ENCODE results near the gene GFY.

The GFY gene, protein sequence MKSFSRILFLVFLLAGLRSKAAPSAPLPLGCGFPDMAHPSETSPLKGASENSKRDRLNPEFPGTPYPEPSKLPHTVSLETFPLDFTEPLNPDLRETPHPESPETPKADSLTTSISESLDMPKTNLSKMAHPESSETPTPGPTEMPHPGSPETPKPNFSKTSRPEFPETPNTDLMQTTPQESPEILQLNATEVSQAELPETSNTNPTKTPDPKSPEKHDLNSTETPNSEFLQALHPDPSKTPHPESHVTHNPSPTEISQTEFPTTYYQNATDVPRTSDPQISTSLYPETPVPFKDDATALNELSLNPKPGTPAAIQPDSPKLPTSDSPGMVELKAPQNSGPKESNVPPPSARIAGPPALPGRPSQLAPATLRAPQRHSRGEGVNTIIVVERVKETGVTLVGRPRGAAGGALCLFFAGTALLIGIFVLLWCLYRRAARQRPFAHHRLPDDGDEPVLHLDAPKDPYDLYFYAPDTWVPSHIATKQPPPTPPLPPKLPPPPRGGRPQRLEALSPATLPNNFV

DNA sequence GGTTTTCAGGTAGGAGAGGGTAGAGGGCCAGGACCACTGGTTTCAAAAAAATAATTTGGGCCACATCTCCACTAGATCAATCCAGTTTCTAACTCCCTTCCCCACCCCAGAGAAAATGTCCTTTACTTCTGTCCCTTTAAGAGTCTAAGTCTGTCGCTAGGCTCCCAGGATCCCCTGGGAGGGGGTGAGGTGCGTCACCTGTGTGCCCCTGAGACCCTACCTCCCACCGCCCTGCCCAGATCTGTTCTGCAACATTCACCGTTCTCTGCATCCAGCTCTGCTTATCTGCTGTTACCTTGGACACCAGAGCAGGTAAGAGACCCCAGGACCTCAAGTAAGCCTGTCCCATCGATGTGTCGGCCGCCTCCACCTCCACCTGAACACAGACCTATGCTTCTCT, at the start of gene GFY:
Gene GFY, plus strand, starts transcription at position 211 of the 400 bp plus-strand sequence. CDS start 1,043 bp downstream, outside the sequence.
- in situ Hi-C loops (cut with MboI; ENCODE audit: low sequenced_read_pairs), result no loop called here

DNA sequence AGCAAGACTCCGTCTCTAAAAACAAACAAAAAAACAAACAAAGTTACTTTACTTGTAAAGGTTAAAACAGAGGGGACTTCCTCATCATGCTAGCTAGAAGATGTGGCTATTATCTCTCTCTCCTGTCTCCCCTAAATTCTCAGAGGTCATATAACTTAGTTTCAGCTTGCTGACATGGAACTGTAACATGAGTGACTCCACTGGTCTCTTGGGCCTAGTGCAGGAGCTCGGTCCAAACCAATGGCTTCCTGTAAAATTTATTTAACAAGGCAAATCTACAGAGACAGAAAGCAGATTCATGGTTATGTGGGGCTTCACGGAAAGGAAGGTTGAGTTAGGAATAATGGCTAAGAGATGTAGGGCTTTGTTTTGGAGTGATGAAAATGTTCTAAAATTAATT, 46.7 kb upstream of the GFY start:
- in situ Hi-C loops (cut with MboI; ENCODE audit: low sequenced_read_pairs), result no loop called here

DNA sequence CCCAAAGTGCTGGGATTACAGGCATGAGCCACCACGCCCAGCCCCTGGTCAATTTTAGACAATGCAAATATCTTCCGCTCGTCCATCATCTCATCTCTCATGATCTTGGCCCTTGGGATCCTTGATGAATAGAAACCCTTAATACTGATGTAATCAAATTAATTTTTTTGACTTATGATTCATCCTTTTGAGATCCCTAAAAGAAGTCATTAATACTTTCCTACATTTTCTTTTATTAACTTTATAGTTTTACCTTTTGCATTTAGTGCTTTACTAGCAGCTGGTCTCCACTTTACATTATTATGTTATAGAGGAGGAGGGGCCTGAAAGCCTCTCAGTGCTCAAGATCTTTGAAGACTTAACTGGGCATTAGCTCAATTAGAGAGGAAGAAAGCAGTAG, 44.8 kb upstream of the GFY start:
- in situ Hi-C loops (cut with MboI; ENCODE audit: low sequenced_read_pairs), result no loop called here

GRCh38 chr19:49382639-49383038, 42.5 kb upstream of the GFY start:
- in situ Hi-C loops (cut with MboI; ENCODE audit: low sequenced_read_pairs), result no loop called here

- in situ Hi-C loops (cut with MboI; ENCODE audit: low sequenced_read_pairs), result no loop called here
Measured at GRCh38 chr19:49383599-49383998, 41.6 kb upstream of the GFY start.

DNA sequence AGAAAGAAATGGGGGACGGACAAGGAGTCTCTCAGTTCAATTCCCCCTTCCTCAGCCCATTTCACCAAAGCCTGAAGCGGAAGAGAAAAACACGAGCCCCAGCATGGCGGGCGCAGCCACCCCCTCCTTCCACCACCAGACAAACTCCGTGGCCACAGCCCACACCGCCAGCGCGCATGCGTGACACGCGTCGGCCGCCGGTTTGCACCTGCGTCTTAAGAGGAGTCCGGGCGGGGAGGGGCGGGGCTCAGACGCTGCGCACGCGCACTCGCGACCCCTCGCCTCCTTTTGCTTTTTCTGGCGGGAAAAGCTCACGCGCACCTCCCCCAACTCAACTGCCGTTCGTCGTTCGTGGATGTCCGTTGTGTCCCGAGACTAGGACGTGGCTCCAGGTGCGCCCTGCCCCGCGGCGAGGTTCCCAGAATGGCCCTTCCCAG, 37.2 kb upstream of the GFY start, which contains the start of gene KASH5:
Gene KASH5, plus strand, starts transcription at position 314 of the 437 bp plus-strand sequence. CDS start 2,635 bp downstream, outside the sequence.
- in situ Hi-C loops (cut with MboI; ENCODE audit: low sequenced_read_pairs), result no loop called here

DNA sequence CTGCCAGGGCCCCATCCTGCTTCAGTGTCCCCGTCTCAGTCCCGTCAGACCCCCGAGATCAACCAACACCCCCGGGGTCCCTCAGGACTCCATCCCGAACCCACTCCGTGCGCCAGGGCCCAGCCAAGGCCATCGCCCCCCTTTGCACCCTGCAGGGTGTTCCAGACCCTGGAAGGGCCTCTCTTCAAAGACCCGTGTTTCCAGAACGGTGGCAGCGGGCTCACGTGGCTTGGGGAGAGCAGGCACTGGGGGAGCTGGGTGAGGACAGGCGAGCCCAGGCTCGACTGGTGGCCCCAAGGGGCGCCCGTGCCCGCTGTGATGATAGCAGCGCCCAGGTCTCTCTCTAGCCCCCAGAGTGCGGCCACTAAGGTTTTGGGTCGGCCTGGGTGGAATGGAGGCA, 35.8 kb upstream of the GFY start:
- in situ Hi-C loops (cut with MboI; ENCODE audit: low sequenced_read_pairs), result no loop called here

DNA sequence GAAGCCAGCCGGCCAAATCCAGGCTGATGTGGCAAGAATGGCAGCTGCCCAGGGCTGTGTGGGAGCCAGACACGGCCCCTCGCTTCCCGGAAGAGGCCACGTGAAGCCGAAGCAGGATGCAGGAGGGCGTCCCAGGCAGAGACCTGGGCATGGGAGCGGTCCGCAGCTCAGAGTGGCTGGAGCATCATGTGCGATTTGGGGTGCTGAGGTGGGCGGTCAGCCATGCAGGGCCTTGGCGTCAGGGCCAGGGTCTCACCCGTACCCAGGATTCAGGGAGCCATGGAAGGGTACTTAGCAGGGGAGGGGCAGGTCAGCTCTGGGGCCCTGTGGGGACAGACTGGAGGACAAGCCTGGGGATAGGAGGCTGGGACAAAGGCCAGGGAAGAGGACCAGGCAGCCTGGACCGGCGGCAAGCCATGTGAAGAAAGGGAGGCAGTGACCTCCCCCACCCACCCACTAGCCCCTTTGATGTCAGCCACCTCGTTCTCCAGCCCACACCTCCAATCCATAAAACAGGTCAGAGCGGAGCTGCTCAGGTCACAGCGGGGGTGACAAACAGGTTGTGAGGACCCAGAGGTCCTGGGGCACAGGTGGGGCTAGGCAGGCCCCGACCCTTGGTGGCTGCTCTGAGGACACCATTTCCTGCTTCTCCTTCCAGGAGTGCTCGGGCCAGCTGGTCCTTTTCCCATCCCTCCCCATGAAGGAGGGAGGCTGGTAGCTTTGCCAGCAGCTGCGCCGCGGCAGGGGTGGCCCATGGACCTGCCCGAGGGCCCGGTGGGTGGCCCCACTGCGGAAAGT, 34.9 kb upstream of the GFY start:
- in situ Hi-C loops (cut with MboI; ENCODE audit: low sequenced_read_pairs), result loop anchor here (5.0 kb wide), 1 partner anchor 52 kb away; the partner anchor contains the start of gene SLC17A7

GRCh38 chr19:49390929-49391359, 34.2 kb upstream of the GFY start:
- in situ Hi-C loops (cut with MboI; ENCODE audit: low sequenced_read_pairs), result loop anchor here (5.0 kb wide), 1 partner anchor 51 kb away; the partner anchor contains the start of gene SLC17A7

- in situ Hi-C loops (cut with MboI; ENCODE audit: low sequenced_read_pairs), result loop anchor here (5.0 kb wide), 1 partner anchor 51 kb away; the partner anchor contains the start of gene SLC17A7
Measured at GRCh38 chr19:49391581-49392399, 33.4 kb upstream of the GFY start.

- in situ Hi-C loops (cut with MboI; ENCODE audit: low sequenced_read_pairs), result loop anchor here (5.0 kb wide), 1 partner anchor 48 kb away; the partner anchor contains the start of gene SLC17A7
Measured at GRCh38 chr19:49393881-49394280, 31.3 kb upstream of the GFY start.

DNA sequence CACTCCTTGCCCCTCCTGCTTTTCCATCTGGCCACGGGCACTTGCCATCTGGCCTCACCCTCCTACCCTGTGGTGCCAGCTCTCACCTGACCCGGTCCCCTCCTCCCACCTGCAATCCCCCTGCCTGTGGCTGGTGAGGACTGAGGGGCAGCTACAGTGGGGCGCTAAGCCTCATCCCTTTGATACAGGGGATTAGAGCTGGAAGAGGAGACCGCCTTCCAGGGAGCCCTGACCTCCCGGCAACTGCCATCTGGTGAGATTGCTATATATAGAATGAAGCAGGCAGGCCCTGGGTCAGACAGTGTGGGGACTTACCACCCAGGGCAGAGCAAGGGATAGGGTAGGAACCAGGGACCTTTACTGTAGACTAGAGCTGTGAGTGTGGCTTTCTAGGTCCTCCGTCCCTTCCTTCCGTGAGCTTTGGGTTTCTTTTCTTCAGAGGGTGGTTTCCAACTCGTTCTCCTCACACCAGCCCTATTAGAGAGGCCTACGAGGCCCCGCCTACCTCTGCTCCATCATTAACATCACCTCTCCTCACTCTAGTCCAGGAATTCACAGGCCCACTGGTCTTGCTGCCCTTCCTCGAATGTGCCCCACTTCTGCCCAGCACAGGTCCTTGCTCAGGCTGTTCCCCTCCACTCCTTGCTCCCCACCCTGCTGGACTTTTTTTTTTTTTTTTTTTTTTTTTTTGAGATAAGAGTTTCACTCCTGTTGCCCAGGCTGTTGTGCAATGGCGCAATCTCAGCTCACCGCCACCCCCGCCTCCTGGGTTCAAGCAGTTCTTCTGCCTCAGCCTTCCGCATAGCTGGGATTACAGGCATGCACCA, 29.4 kb upstream of the GFY start:
- in situ Hi-C loops (cut with MboI; ENCODE audit: low sequenced_read_pairs), result no loop called here

DNA sequence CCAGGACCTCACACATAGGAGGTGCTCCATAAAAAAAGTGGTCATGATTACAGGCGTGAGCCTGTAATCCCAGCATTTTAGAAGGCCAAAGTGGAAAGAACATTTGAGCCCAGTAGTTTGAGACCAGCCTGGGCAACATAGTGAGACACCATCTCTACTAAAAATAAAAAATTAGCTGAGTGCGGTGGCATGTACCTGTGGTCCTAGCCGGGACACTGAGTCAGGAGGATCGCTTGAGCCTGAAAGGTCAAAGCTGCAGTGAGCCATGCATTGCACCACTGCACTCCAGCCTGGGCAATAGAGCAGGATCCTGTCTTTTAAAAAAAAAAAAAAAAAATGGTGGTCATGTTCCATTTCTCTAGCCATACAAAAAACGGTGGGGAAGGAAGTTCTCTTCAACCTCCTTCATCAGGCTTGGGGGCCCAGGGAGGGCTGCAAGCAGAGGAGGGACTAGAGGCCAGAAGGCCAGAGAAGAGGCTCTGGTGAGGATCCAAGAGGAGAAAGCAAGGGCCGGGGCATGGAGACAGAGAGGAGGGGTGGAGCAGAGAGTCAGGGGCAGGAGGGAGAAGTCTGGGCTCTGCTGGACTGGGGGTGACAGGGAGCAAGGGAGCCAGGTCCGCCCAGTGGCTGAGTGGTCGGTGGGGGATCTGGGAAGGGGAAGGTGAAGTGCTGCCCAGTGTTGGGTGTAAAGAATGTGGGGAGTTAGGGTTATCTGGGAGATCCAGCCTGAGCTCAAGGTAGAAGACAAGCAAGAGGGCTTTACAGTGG, 28.3 kb upstream of the GFY start:
- in situ Hi-C loops (cut with MboI; ENCODE audit: low sequenced_read_pairs), result no loop called here

- in situ Hi-C loops (cut with MboI; ENCODE audit: low sequenced_read_pairs), result no loop called here
Measured at GRCh38 chr19:49398001-49398615, 27.1 kb upstream of the GFY start.

DNA sequence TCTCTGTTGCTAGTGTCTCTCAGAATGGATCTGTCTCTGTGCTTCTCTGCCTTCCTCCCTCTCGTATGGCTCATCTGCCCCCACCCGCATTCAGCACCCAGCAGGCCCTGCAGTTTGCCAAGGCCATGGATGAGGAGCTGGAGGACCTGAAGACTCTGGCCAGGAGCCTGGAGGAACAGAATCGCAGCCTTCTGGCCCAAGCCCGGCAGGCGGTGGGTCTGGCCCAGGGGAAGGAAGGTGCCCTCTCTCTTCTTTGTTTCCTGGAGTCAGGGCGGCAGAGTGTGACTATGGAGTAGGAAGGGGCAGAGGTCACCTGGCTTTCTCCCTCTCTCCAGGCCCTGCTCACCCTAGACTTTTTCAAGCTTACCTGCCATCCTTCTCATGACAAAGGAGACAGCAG, 26.3 kb upstream of the GFY start:
- in situ Hi-C loops (cut with MboI; ENCODE audit: low sequenced_read_pairs), result no loop called here

DNA sequence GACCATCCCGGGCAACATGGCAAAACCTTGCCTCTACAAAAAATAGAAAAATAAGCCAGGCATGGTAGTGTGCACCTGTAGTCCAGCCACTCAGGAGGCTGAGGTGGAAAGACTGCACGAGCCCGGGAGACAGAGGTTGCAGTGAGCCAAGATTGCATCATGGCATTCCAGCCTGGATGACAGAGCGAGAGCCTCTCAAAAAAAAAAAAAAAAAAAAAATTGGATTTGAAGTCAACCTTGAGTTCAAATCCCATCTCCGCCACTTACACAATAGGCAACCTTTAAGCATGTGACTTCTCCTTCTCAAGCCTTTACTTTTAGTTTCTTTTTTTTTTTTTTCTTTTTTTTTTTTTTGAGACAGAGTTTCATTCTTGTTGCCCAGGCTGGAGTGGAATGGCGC, 25.2 kb upstream of the GFY start:
- in situ Hi-C loops (cut with MboI; ENCODE audit: low sequenced_read_pairs), result no loop called here

DNA sequence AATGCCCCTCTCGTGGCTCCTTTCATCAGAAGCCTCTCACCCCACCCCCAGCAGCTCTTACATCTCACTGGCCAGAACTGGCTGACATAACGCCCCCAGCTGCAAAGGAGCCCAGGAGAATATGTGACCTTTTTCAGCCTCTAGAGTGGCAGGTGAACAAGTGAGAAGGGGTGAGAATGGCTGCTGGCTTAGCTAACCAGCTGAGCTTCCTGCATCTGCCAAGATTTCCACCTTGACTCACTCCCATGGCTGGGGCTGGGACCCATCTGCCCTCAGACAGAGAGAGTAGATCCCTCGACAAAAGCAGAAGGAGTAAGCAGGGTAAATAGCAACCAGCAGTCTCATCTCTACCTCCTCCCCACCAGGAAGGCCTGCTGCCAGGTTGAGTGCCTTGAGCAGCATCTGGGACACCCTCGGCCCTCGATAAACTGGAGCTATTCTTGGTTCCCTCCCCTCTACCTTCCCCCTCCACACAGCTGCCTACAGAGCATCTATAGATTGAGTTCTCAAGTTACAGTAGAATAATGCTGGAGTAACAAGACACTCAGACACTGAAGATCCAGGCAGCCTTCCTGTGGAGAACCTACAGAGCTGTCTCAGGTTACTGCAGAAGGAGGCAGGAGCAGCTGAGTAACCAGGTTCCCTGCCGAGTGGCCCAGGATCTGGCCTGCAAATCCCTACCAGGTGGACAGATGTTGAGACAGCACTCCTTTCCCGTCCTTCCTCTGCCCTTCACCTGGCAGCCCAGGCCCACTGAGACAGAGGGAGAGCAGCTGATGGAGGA, 21.6 kb upstream of the GFY start:
- in situ Hi-C loops (cut with MboI; ENCODE audit: low sequenced_read_pairs), result no loop called here

DNA sequence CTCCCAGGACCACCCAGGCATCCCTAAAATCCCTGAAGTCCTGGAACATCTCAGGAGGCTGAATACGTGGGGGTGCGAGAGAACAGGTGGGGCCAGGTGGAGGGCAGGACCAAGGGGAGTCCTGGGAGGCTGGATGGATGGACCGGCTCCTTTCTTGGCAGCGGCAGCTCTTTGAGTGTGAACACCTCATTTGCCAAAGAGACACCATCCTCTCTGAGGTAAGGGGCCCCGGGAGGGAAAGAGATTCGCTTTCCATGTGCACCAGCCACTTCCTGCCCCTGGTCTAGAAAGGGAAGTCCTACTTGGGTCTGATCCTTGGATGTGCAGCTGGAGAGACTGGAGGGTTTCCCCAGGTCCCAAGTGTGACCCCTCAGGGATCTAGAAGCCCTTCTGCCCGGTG, 18.1 kb upstream of the GFY start:
- in situ Hi-C loops (cut with MboI; ENCODE audit: low sequenced_read_pairs), result no loop called here
